NCI-H345 (cell line): ENCODE measurements around the gene RAB24.

ENCODE experiments used
- DNase-seq: peaks from one replicate; lab custom pipeline; 2025; lab: John Stamatoyannopoulos, UW

Gene RAB24

GRCh38 chr5:177332896-177333260, 29.4 kb upstream of the RAB24 start:
- no peak for DNase-seq

GRCh38 chr5:177332031-177332895, 28.7 kb upstream of the RAB24 start:
- no peak for DNase-seq

- DNase-seq, result no peak
Observed at GRCh38 chr5:177330991-177331842, 27.7 kb upstream of the RAB24 start.

DNA sequence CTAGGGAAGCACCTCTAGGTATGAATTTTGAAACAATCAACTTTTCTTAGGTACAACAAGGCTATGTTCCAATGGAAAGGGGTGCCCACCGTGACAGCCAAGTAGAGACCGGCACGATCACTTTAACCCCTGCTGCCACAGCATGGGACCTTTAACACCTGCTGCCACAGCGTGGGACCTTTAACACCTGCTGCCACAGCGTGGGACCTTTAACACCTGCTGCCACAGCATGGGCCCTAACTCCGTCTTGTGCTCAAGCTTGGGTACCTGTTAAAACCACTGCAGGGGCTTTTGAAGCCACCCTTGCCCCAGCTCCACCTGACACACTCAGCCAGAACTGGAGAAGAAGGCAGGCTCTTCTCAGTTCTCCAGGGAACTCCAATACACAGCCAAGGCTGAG, 26.4 kb upstream of the RAB24 start:
- peak; percentile 64 for DNase-seq

DNA sequence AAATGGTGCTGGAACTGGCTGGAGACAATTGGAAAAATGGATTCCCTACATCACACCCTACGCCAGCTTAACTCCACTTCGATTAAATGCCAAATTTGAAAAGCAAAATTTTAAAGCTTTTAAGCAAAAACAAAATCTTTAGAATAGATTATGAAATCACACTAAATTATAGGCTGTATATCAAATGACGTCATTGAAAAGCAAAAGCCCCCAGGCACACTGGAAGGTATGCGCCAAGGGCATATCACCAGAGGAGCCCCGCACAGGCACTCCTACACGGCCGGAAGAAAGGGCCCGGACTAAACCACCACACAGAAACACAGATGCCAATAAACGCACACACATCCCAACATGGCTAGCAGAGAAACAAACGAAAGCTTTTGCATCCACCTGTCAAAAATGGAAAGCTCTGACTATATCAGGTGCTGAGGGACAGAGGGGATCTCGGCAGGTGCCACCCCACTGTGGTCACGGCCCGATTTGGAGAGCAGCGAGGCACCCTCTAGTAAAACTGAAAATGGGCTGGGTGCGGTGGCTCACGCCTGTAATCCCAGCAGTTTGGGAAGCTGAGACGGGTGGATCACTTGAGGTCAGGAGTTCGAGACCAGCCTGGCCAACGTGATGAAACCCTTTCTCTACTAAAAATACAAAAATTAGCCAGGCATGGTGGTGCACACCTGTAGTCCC, 25.2 kb upstream of the RAB24 start:
- DNase-seq, result no peak

DNA sequence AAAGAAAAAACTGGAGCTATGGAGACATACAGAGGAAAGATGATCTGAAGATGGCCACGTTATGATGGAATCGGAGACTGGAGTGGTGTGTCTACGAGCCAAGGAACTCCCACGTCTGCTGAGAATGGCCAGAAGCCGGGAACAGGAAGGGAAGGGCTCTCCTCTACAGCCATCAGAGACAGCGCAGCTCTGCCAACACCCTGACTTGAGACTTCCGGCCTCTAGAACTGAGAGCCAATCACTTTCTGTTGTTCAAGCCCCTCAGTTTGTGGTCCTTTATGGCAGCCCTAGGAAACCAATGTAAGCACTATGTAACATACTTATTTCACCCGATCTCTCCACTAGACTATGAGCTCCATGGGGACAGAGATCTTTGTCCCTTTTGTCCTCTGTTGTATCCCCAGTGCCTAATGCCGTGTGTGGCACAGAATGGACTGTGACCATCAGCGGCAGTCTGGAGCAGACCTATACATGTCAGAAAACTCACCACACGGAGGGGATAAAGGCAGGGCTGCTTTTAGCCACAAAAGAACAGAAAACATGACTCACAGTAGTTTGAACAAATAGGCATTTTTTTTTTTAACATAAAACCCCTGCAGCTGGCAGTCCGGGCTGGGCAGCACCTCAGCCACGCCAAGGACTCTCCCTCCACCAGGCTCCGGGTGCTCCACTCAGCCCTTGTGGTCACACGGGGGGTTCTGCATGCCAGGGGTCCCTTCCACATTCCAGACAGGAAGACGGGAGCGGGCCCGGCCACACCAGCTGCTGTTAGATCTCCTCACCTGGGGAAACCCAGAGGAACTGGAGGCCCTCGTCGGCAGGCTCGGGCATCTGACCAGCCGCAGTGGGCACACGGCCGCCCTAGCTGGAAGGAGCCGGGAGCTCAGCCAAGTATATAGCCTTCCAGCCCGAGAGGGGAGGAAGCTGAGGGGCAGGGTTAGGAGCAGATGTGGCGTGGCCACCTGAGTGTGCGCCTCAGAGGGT, 24.3 kb upstream of the RAB24 start:
- DNase-seq, result no peak

- no peak for DNase-seq
Observed at GRCh38 chr5:177325868-177326381, 22.4 kb upstream of the RAB24 start.

GRCh38 chr5:177320879-177321278, 17.4 kb upstream of the RAB24 start:
- no peak for DNase-seq

DNA sequence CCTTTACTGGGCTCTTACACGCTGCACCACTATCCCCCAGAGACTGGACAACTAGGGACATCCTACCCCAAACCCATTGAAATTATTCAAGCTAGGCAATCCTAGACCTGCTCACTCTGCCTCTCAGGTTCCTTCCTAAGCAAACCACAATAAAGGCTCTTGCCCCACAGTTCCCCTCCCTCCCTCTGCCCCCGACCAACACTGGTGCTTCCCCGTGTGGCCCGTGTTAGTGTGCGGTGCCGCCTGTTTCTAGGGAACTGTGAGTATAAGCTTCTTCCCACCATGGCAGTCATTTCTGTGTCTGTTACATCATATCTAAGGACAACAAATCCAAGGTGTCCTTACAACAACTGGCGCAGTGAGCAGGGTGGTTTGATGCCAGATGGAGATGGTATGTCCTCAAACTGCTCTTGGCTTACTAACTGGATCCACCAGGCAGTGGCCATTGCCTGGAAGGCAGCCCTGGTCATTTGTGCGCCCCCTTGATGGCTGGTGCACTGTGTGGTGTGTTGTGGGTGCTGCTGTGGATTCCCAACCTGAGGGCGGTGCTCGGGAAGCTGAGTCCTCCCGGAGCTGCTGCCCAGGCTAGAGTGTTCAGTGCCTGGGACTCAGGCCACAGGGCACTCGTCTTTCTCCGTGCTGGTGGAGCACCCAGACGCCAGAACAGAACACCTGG, 16.5 kb upstream of the RAB24 start:
- no peak for DNase-seq

DNA sequence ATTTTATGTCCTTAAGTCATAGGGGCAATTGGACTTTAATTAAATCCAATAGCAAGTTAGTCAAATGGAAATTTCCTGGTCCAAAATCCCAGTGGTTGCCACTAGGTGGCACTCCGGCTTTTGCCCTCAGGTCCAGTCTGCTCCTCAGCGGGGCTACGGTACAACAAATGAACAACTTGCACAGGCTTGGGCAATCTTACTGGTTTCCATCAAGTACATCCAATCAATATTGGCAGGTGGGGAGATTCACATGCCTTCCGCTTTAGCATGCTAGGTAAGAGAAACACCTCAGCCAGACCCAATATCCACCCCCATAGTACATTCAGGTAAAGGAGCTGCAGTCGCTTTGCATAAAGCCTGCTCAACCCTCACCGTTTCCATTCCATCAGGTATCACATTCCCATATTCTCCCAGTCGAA, 14.4 kb upstream of the RAB24 start:
- DNase-seq, result peak; percentile 62

DNA sequence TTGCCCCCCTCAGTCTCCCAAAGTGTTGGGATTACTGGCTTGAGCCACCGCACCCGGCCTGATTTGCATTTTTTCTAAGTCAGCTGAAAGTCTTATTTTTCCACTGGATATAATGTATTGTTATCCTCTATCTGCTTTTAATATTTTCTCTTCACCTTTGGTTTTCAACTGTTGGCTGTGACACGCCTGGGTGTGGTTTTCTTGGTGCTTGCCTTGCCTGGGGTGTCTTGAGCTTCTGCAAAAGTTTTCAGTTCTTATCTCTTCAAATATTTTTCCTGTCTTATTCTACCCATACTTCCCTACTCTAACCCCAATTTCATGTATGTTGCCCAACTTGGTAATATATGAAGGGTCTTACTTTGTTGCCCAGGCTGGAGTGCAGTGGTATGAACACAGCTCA, 12.5 kb upstream of the RAB24 start:
- no peak for DNase-seq

DNA sequence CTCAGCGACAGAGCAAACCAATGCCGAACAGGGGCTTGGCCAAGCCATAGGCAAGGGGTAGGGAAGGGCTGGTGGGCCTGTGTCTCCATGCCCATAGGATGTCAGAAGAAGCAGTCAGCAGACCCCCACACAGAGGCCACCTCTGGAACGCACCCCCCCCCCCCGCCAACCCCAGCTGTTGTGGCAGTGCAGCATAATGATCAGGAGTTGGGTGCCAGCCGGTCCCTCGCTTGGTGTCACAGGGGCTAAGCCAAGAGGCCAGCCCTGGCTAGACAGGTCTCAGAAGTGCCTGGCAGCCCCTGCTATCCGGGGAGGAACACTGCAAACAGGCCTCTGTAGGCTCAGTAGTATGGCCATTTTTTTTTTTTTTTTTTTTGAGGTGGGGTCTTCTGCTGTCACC, 11.9 kb upstream of the RAB24 start:
- DNase-seq, result no peak

DNA sequence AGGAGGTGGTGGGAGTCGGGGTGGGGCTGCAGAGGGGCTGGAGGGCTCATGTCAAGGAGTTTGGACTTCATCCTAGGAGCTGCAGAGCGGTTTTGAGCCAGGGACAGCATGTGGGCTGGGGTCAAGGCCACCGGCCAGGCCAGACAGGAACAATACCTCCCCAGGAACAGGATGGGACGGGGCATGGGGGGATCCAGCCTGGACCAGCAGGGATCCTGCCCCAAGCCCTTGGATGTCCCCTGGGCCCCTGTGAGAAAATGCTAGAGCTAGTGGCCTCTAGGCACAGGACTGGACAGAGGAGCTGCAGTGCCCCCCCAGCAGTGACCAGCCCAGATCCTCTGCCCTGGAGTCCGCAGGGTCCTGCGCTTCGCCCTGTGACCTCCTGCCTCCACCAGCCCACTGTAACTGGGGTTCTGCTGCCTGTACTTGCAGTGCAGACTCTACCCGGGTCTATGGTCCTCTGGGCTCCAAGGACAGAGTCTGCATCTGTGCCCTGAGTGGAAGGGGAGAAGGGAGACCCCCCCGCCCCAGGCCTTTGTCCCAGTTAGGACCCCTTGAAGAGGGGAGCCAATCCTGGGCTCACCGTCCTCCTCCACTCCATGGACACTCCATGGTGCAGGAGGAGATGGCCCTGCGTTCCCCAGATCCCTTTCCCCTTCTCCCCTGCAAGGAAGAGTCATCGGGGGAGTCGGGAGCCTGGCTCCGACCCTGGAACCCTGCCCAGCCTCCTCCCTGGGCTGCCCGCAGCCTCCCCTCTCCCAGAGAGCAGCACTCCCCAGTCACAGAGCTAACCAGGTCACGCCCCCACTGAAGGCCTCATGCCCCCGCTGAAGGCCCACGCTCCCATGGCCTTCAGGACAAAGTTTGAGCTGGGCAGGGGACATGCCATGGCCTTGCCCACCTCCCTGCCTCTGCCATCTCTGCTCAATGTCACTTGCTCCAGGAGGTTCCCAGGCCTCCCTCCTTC, 11.1 kb upstream of the RAB24 start:
- DNase-seq, result no peak

DNA sequence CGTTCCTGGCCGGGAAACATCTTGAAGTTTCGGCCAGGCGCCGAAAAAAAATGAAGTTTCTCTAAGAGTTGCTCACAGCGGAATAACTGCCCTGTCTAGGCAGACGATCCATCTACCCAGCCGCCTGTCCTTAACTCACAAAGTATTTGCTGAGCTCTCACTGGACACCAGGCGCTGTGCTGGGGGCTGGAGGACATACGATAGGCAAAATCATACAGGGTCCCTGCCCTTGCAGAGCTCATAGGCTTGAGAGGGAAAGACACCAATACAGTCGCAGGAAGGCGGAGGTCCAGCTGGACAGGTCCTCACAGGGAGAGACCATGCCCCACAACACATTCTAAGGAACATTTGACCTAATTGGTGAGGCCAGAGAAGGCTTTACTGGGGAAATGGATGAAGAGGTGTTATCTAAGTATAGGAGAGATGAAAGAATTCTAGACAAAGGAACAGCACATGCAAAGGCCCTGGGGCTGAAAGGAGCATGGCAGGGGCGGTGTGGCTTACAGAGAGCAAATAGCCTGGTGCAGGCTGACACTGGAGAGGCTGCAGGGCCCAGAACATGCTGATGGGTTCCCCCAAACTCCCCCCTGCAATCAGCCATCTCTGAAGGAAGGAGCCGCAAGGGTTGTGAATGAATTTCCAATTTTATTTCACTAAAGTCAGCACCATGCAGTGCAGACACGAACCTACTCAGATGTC, 10.2 kb upstream of the RAB24 start:
- DNase-seq, result no peak

- DNase-seq, result peak; percentile 29
Observed at GRCh38 chr5:177312649-177313181, 9.2 kb upstream of the RAB24 start.

GRCh38 chr5:177311723-177312648, 8.5 kb upstream of the RAB24 start, which contains the start of gene MXD3:
Gene MXD3 (minus strand): TSS chr5:177311898. CDS start chr5:177311830, 68 bp downstream.
- peak; percentile 99 for DNase-seq

GRCh38 chr5:177311392-177311722, 7.8 kb upstream of the RAB24 start:
- no peak for DNase-seq
